Right cardiac atrium (tissue), 5 donors: Measurements from ENCODE around the gene STMND1. TPM values are rescaled to one million over a fixed set of nuclear protein-coding genes. Genes with fewer than 3 reads are reported as not detected.

ENCODE experiments used
- ATAC-seq, 2 donors: fragments of 200-7000 bp; cut with Tn5 transposase; one replicate each; pipeline versions ENCODE4 v1.8.0 to v1.9.1; 2020; ENCODE audit warnings: moderate library complexity in 2 of 2, mild to moderate bottlenecking in 1 of 2
- DNase-seq, 3 donors: peaks; one replicate each; pipeline ENCODE4 v3.0.0-alpha.2; 2020
- H3K27ac ChIP-seq: one replicate; pipeline ENCODE4 v1.5.1; 2013; ENCODE audit warnings: mild to moderate bottlenecking, low read length, control low read depth, moderate library complexity
- H3K27me3 ChIP-seq: one replicate; pipeline ENCODE4 v1.6.1; 2013; ENCODE audit not compliant: control insufficient read depth, insufficient read depth
- H3K4me1 ChIP-seq: one replicate; pipeline ENCODE4 v1.6.1; 2013; ENCODE audit warnings: low read length; ENCODE audit not compliant: control insufficient read depth, insufficient read depth
- H3K4me3 ChIP-seq: one replicate; pipeline ENCODE4 v1.5.1; 2013; ENCODE audit warnings: low read length, control low read depth
- H3K9me3 ChIP-seq: one replicate; pipeline ENCODE4 v1.6.1; 2013; ENCODE audit warnings: low read length; ENCODE audit not compliant: control insufficient read depth
- WGBS: extraction: QIAGEN DNeasy Blood & Tissue Kit; methylation state at CpG from one replicate; pipeline ENCODE4 v1.1.7; 2013; 5-methylcytosine and 5-hydroxymethylcytosine counted together
- intact Hi-C, 4 donors: fragments of 100-400 bp; cut with DNase I; formaldehyde crosslinking; loops; one replicate each; pipeline versions ENCODE4 v1.11.0 to v1.14.0; 2022 to 2023
- polyA plus RNA-seq: library from polyadenylated mRNA; stranded (reverse); fragments of 200-250 nt; gene quantifications from one replicate; pipeline ENCODE4 v1.2.3, GENCODE V29; 2013
- total RNA-seq, 4 donors: library from RNA; stranded (reverse); fragmentation: NEBNext Ultra II Directional; extraction: Animal tissue kit (Norgen Biotek cat#: 25700); gene quantifications; one replicate each; pipeline ENCODE4 v1.2.1, GENCODE V29; 2021
- donor health status: healthy with polysubstance abuse.
- donor health status: DM: no; HTN: yes; CAD: no.
- donor health status: DM: no; HTN: no; CAD: no.
- donor health status: DM: no; HTN: yes; CAD: no; lungs with severe emphysema.
- donor health status: DM: yes; HTN: yes; CAD: no.

STMND1 gene
- total and polyA plus RNA-seq, 5 donors: not detected

DNA sequence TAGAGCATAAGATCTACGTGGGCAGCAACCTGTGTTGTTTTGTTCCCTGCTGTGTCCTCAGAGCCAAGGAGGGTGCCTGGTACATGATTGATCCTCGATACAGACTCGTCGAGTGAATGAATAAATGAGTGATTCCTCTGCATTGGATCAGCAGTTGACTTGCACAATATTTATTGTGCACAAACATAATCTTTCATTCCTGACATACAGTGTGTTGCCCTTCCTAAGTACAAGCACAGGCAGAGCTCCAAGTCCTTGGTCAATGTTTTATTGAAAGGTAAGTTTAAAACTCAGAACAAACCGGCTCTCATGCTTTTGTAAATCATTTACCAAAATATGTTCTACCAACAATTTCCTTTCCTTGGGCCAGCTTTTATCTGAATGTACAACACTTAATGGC, 57.4 kb downstream of the STMND1 start:
- intact Hi-C loops: loop anchor here (5.0 to 10.0 kb wide), 2 partner anchors 423 to 646 kb away; no protein-coding TSS in a partner anchor
- Histone ChIP-seq H3K27me3 (no peaks in the 10 kb centered on the region), H3K4me3 (no peak overlapping the region), H3K4me1 (no peaks in the 10 kb centered on the region), H3K27ac (no peak overlapping the region), H3K9me3 (no peaks in the 10 kb centered on the region)
- DNase-seq: no peak
- WGBS: 82% methylated on average over 5 of the region's 5 CpGs
- ATAC-seq: no peak

- Histone ChIP-seq H3K4me3 (no peak overlapping the region), H3K9me3 (no peaks in the 10 kb centered on the region), H3K27ac (no peak overlapping the region), H3K27me3 (no peaks in the 10 kb centered on the region), H3K4me1 (no peaks in the 10 kb centered on the region)
- DNase-seq (no peak), ATAC-seq (peak in 1 of 2 donors; percentile 33)
- 56% methylated on average over 2 of the region's 2 CpGs for WGBS
- intact Hi-C loops: loop anchor here in 1 of 4 donors (10.0 kb wide), 1 partner anchor 124 kb away; the partner anchor contains the start of gene RBM24
These were observed 59.2 kb downstream of the STMND1 start for GRCh38 chr6:17161076-17161475.

- ATAC-seq (no peak), DNase-seq (no peak)
- Histone ChIP-seq H3K4me3 (no peak overlapping the region), H3K4me1 (no peaks in the 10 kb centered on the region), H3K27me3 (no peaks in the 10 kb centered on the region), H3K9me3 (no peaks in the 10 kb centered on the region), H3K27ac (no peak overlapping the region)
- 61% methylated on average over 5 of the region's 5 CpGs for WGBS
- intact Hi-C loops: loop anchor here in 2 of 4 donors (5.0 to 10.0 kb wide), 2 partner anchors 117 to 119 kb away; partner anchors contain the start of gene RBM24 (in 2 of the 2)
These were observed 63.5 kb downstream of the STMND1 start for GRCh38 chr6:17165383-17165782.

- WGBS: 28% methylated on average over 9 of the region's 9 CpGs
- no peaks in the 10 kb centered on the region for H3K27me3 ChIP-seq
- intact Hi-C loops: loop anchor here in 2 of 4 donors (5.0 to 10.0 kb wide), 2 partner anchors 115 to 117 kb away; partner anchors contain the start of gene RBM24 (in 2 of the 2)
- H3K9me3 ChIP-seq: no peaks in the 10 kb centered on the region
- H3K4me1 ChIP-seq: no peaks in the 10 kb centered on the region
- no peak overlapping the region for H3K4me3 ChIP-seq
- ATAC-seq: peak; percentile 83 to 92
- H3K27ac ChIP-seq: peak overlapping the region; percentile 23
- DNase-seq: peak; percentile 25 to 71 (median 65)
These were observed 65.6 kb downstream of the STMND1 start for GRCh38 chr6:17167327-17167979.

- peak overlapping the region; percentile 39 for H3K27ac ChIP-seq
- DNase-seq (no peak), ATAC-seq (peak in 1 of 2 donors; percentile 16)
- H3K4me3 ChIP-seq: no peak overlapping the region
- no peaks in the 10 kb centered on the region for H3K27me3 ChIP-seq
- intact Hi-C loops: loop anchor here in 2 of 4 donors (5.0 to 10.0 kb wide), 2 partner anchors 113 to 116 kb away; partner anchors contain the start of gene RBM24 (in 2 of the 2)
- no peaks in the 10 kb centered on the region for H3K9me3 ChIP-seq
- WGBS: 41% methylated on average over 6 of the region's 6 CpGs
- no peaks in the 10 kb centered on the region for H3K4me1 ChIP-seq
These were observed 67.4 kb downstream of the STMND1 start for GRCh38 chr6:17169291-17169690.

GRCh38 chr6:17169711-17170110, 67.9 kb downstream of the STMND1 start:
- no peaks in the 10 kb centered on the region for H3K9me3 ChIP-seq
- WGBS: 85% methylated on average over 6 of the region's 6 CpGs
- DNase-seq (no peak), ATAC-seq (no peak)
- no peak overlapping the region for H3K4me3 ChIP-seq
- H3K27me3 ChIP-seq: no peaks in the 10 kb centered on the region
- H3K4me1 ChIP-seq: no peaks in the 10 kb centered on the region
- intact Hi-C loops: loop anchor here in 3 of 4 donors (5.0 to 10.0 kb wide), 2 partner anchors 113 to 115 kb away; partner anchors contain the start of gene RBM24 (in 3 of the 3)
- no peak overlapping the region for H3K27ac ChIP-seq

DNA sequence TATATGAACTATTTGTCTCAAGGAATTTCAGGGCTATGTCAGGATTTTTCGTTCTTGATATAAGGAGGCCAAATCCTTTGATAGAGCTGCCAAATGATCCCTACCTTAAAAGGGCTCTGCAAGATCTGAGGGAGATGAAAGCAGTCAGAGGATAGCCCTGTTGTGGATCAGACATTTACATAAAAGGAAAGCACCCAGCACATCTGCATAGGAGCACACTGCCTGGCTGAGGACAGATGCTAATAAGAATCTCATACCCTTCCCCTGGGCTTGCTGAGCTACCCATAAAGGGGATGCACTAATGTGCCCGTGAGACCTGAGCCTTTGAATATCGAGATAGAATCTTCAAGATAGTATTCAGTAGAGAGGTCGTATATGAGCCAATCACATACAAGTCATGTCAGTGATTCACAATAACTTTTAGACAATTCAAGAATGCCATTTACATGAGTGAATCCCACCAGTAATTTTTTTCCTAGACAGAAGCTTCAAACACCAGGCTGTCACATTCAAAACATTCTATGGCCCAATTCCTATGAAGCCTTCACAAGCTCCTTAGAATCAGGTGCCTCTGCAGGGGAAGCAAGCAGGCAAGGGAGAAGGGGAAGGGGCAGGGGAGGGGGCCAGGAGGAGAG, 71.1 kb downstream of the STMND1 start:
- intact Hi-C loops: loop anchor here in 1 of 4 donors (10.0 kb wide), 1 partner anchor 112 kb away; the partner anchor contains the start of gene RBM24
- DNase-seq: no peak
- ATAC-seq: no peak

GRCh38 chr6:17178326-17178725, 76.5 kb downstream of the STMND1 start:
- no peak for ATAC-seq
- no peak for DNase-seq
- Histone ChIP-seq H3K9me3 (no peaks in the 10 kb centered on the region), H3K27me3 (no peaks in the 10 kb centered on the region), H3K4me3 (no peak overlapping the region), H3K4me1 (no peaks in the 10 kb centered on the region), H3K27ac (no peak overlapping the region)
- 39% methylated on average over 2 of the region's 2 CpGs for WGBS
- intact Hi-C loops: loop anchor here in 1 of 4 donors (10.0 kb wide), 1 partner anchor 106 kb away; the partner anchor contains the start of gene RBM24

More for the DNA sequence above, 71.1 kb downstream of the STMND1 start:
- H3K27ac ChIP-seq: no peak overlapping the region
- WGBS: 61% methylated on average over 4 of the region's 4 CpGs
- no peaks in the 10 kb centered on the region for H3K27me3 ChIP-seq
- H3K9me3 ChIP-seq: no peaks in the 10 kb centered on the region
- H3K4me3 ChIP-seq: no peak overlapping the region
- no peaks in the 10 kb centered on the region for H3K4me1 ChIP-seq

- ATAC-seq (no peak), DNase-seq (no peak)
- no peak overlapping the region for H3K27ac ChIP-seq
- no peak overlapping the region for H3K4me3 ChIP-seq
- no peaks in the 10 kb centered on the region for H3K4me1 ChIP-seq
- H3K9me3 ChIP-seq: no peaks in the 10 kb centered on the region
- intact Hi-C loops: loop anchor here in 1 of 4 donors (10.0 kb wide), 1 partner anchor 106 kb away; the partner anchor contains the start of gene RBM24
- H3K27me3 ChIP-seq: no peaks in the 10 kb centered on the region
- 48% methylated on average over 1 of the region's 1 CpG for WGBS
These were observed 77.1 kb downstream of the STMND1 start for GRCh38 chr6:17178754-17179529.

DNA sequence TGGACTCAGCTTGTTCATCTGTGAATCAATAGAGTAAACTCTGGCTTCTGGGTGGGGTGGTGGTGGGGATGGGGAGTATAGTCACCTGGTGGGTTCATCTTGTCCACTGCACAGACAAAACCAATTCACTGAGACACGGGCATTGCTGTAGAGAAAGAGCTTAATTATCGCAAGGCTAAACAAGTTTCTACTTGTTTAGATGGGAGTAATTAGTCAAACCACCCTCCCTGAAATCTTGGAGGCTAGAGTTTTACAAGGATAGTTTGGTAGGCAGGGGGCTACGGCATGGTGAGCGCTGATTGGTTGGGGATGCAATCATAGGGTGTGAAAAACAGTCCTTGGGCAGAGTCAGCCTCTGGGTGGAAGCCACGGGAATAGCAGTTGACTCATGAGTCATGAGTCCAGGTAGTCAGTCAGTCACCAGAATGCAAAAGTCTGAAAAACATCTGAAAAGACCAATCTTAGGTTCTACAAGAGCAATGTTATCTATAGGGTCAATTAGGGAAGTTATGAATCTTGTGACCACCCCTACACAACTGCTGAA, 77.8 kb downstream of the STMND1 start:
- intact Hi-C loops: loop anchor here in 1 of 4 donors (10.0 kb wide), 1 partner anchor 105 kb away; the partner anchor contains the start of gene RBM24
- Histone ChIP-seq H3K27ac (no peak overlapping the region), H3K4me3 (no peak overlapping the region), H3K9me3 (no peaks in the 10 kb centered on the region), H3K27me3 (no peaks in the 10 kb centered on the region), H3K4me1 (no peaks in the 10 kb centered on the region)
- no peak for ATAC-seq
- 94% methylated on average over 5 of the region's 5 CpGs for WGBS
- no peak for DNase-seq
